HepG2 (cell line): Measurements from ENCODE around the gene CAPN7. TPM values are rescaled to one million over a fixed set of nuclear protein-coding genes. Genes with fewer than 3 reads are reported as not detected.

ENCODE experiments used
- ATAC-seq: fragments of 200-7000 bp; cut with Tn5 transposase; 3 replicates; pipeline ENCODE4 v1.9.1; 2020; ENCODE audit warnings: mild to moderate bottlenecking, moderate library complexity
- BruUV-seq: library from RNA; stranded (reverse); fragments of 400-500 nt; replicated peaks from 2 replicates; lab custom pipeline; 2021; lab: Mats Ljungman, UMichigan
- CTCF ChIA-PET: fragments of 300-600 bp; formaldehyde crosslinking; extraction: SDS; loops from one replicate; lab custom pipeline; 2021; ENCODE audit warnings: low total read pairs, inconsistent platforms, low intra/inter-chr PET ratio; lab: Yijun Ruan, JAX
- POLR2A ChIA-PET: fragments of 350-600 bp; sonication (Branson Sonifier 250); formaldehyde crosslinking; loops from one replicate; lab custom pipeline; 2020; ENCODE audit warnings: antibody characterized with exemption, inconsistent platforms; lab: Yijun Ruan, JAX
- DNase-seq: peaks from one replicate; pipeline ENCODE4 v3.0.0-alpha.2; 2015; ENCODE audit warnings: low spot score
- FAIRE-seq: peaks from 3 replicates; lab custom pipeline; 2011; peaks lifted over from hg19 to GRCh38; lab: Jason Lieb, UNC
- H2AFZ ChIP-seq: one replicate; pipeline ENCODE4 v1.6.1; 2011; ENCODE audit warnings: low read length, inconsistent platforms
- H3K27ac ChIP-seq: fragments of 300-600 bp; 3 replicates; pipeline ENCODE4 v1.8.0; 2011; ENCODE audit warnings: mixed run types, mild to moderate bottlenecking, mixed read lengths, low read length, inconsistent platforms; ENCODE audit not compliant: insufficient read depth; ENCODE audit errors: extremely low read length
- H3K27me3 ChIP-seq, 2 experiments: fragments of 200-600 bp in 1 of 2; 2 replicates in 1 of 2; 3 replicates in 1 of 2; pipeline versions ENCODE4 v1.6.0 to v1.8.0; 2011; ENCODE audit warnings: low read length in 2 of 2, mild to moderate bottlenecking in 2 of 2, moderate library complexity in 2 of 2, inconsistent platforms in 1 of 2; ENCODE audit not compliant: insufficient read depth in 2 of 2, control insufficient read depth in 1 of 2
- H3K36me3 ChIP-seq, 2 experiments: fragments of 200-600 bp in 1 of 2; replicated peaks in 1 of 2; 2 replicates in 1 of 2; 3 replicates in 1 of 2; pipeline versions ENCODE4 v1.5.1 to v1.8.0; 2011; ENCODE audit warnings: low read length in 2 of 2, inconsistent platforms in 1 of 2; ENCODE audit not compliant: insufficient read depth in 2 of 2, control insufficient read depth in 1 of 2
- H3K4me1 ChIP-seq: 2 replicates; pipeline ENCODE4 v1.5.1; 2012; ENCODE audit warnings: low read length, inconsistent platforms; ENCODE audit not compliant: insufficient read depth
- H3K4me2 ChIP-seq: 2 replicates; pipeline ENCODE4 v1.6.0; 2011; ENCODE audit warnings: low read depth, low read length, inconsistent platforms
- H3K4me3 ChIP-seq, 3 experiments: fragments of 200-600 bp in 1 of 3; sonication (generic), shearing (Covaris generic) in 1 of 3; replicated peaks in 1 of 3; 2 replicates each; pipeline ENCODE4 v1.5.1; 2011 to 2016; ENCODE audit warnings: low read length in 3 of 3, inconsistent platforms in 2 of 3, low read depth in 2 of 3, mild to moderate bottlenecking in 2 of 3, control low read depth in 1 of 3, mixed read lengths in 1 of 3; ENCODE audit not compliant: insufficient read depth in 1 of 3
- H3K79me2 ChIP-seq: one replicate; pipeline ENCODE4 v1.6.1; 2011; ENCODE audit warnings: low read length, inconsistent platforms; ENCODE audit not compliant: insufficient read depth
- H3K9ac ChIP-seq: 2 replicates; pipeline ENCODE4 v1.6.0; 2011; ENCODE audit warnings: mild to moderate bottlenecking, low read depth, low read length, inconsistent platforms; ENCODE audit not compliant: insufficient read depth
- H3K9me3 ChIP-seq: 2 replicates; pipeline ENCODE4 v1.5.1; 2012; ENCODE audit warnings: mild to moderate bottlenecking, low read length
- H4K20me1 ChIP-seq: 2 replicates; pipeline ENCODE4 v1.6.0; 2011; ENCODE audit warnings: inconsistent platforms, mild to moderate bottlenecking, low read length, moderate library complexity; ENCODE audit not compliant: insufficient read depth
- ISX ChIP-seq: sonication (generic); formaldehyde crosslinking; conservative IDR thresholded peaks from 2 replicates; pipeline ENCODE4 v1.5.0; 2020; ENCODE audit warnings: missing genetic modification reagents
- JUNB ChIP-seq: sonication (generic); formaldehyde crosslinking; IDR thresholded peaks from 2 replicates; pipeline ENCODE4 v1.8.0; 2022; ENCODE audit warnings: missing genetic modification reagents, mild to moderate bottlenecking, borderline replicate concordance
- PCBP1 ChIP-seq: fragments of 200-400 bp; formaldehyde crosslinking; IDR thresholded peaks from 2 replicates; pipeline ENCODE4 v1.6.1; 2017; ENCODE audit warnings: mild to moderate bottlenecking, low read depth, low read length, borderline replicate concordance
- REST ChIP-seq, 2 experiments: IDR thresholded peaks; 2 replicates each; pipeline ENCODE4 v1.6.1; 2011 to 2012; ENCODE audit warnings: low read length in 2 of 2, borderline replicate concordance in 1 of 2, low read depth in 1 of 2, mild to moderate bottlenecking in 1 of 2, moderate library complexity in 1 of 2
- ZNF780A ChIP-seq: sonication (generic); formaldehyde crosslinking; IDR thresholded peaks from 2 replicates; pipeline ENCODE4 v1.8.0; 2022; ENCODE audit warnings: mild to moderate bottlenecking, missing genetic modification reagents, moderate library complexity
- WGBS: methylation state at CpG from one replicate; pipeline ENCODE4 v1.1.6; 2017; ENCODE audit warnings: low lambda C conversion rate; 5-methylcytosine and 5-hydroxymethylcytosine counted together
- in situ Hi-C: cut with HindIII; loops from 2 replicates; pipeline ENCODE4 v1.10.0; 2017; ENCODE audit warnings: low pct_unique_long_range_greater_than_20kb; ENCODE audit not compliant: extremely low pct_ligation_motif_present
- intact Hi-C: fragments of 100-400 bp; cut with micrococcal nuclease; formaldehyde crosslinking; loops from one replicate; pipeline ENCODE4 v1.10.0; 2022; ENCODE audit not compliant: unreplicated experiment
- polyA plus RNA-seq, 8 experiments: library from polyadenylated mRNA; depleted of rRNA in 3 of 8; stranded (reverse) in 7 of 8; unstranded in 1 of 8; fragments of >200 nt; fragmentation: Illumina TruSeq in 4 of 8; extraction: Trizol in 4 of 8; gene quantifications; 2 replicates each; pipeline versions ENCODE4 v1.2.1 to v1.2.3, GENCODE V29; 2011 to 2016; ENCODE audit warnings: low read depth in 4 of 8, missing spikeins in 1 of 8, mixed read lengths in 1 of 8; ENCODE audit not compliant: insufficient read depth in 1 of 8
- total RNA-seq, 5 experiments: library from RNA; depleted of rRNA; stranded (reverse); fragments of >200 nt; fragmentation: Illumina TruSeq; extraction: Trizol; gene quantifications; 2 replicates each; pipeline ENCODE4 v1.2.3, GENCODE V29; 2016; ENCODE audit warnings: low read depth in 1 of 5
- TF ChIP-seq, protein P1 (sequence below): sonication (generic); formaldehyde crosslinking; IDR thresholded peaks from 2 replicates; pipeline ENCODE4 v1.4.0; 2020; ENCODE audit warnings: missing genetic modification reagents, mild to moderate bottlenecking, borderline replicate concordance

CAPN7 gene
- total and polyA plus RNA-seq, 2 of the 13 experiments (the other 11 are each of a cell fraction or from before 2014, with no cell fraction given), result 16.7 to 36.8 TPM

DNA sequence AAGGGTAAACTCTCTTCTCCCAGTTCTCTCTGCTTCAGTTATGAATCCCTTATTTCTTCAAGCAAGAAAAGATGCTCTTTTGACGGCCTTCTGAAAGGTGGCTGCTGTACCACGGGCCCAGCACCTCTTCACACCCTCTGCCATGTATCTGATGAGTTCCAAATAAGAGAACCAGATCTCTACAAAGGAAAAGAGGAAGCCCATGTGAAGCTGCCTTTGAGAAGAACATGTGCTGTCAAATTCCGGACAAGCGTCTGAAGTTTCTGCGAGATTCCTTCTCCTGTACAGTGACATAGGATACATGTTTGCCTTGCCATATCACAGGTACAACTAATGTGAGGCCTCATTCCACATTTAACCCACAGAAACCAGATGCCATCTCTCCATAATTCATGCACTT lies 67.2 kb downstream of the CAPN7 start (continued):
- no peak for TF ChIP-seq REST (IDR thresholded peaks at IDR 0.05; ENCODE audit: borderline replicate concordance in 1 of 2, low read depth in 1 of 2, low read length in 2 of 2)

GRCh38 chr3:15276028-15276724 lies 70.1 kb downstream of the CAPN7 start:
- Histone ChIP-seq H3K4me2 (no peak overlapping the region), H4K20me1 (no peaks in the 10 kb centered on the region), H3K36me3 (no peaks in the 10 kb centered on the region), H3K9me3 (no peaks in the 10 kb centered on the region), H3K9ac (no peak overlapping the region), H2AFZ (no peak overlapping the region), H3K4me3 (no peak overlapping the region), H3K4me1 (no peaks in the 10 kb centered on the region), H3K79me2 (no peaks in the 10 kb centered on the region), H3K27me3 (peaks cover 2% of the 10 kb centered on the region in 2 experiments; a peak in 1 of 5 replicates), H3K27ac (no peak overlapping the region)
- no TSS peak for BruUV-seq
- FAIRE-seq, result no peak
- WGBS, result 81% methylated on average over 3 of the region's 11 CpGs
- in situ Hi-C loops (no loop called here), intact Hi-C loops (no loop called here)
- CTCF ChIA-PET, result no interaction called here
- POLR2A ChIA-PET, result no interaction called here
- ATAC-seq, result no peak
- TF ChIP-seq, protein P1, sequence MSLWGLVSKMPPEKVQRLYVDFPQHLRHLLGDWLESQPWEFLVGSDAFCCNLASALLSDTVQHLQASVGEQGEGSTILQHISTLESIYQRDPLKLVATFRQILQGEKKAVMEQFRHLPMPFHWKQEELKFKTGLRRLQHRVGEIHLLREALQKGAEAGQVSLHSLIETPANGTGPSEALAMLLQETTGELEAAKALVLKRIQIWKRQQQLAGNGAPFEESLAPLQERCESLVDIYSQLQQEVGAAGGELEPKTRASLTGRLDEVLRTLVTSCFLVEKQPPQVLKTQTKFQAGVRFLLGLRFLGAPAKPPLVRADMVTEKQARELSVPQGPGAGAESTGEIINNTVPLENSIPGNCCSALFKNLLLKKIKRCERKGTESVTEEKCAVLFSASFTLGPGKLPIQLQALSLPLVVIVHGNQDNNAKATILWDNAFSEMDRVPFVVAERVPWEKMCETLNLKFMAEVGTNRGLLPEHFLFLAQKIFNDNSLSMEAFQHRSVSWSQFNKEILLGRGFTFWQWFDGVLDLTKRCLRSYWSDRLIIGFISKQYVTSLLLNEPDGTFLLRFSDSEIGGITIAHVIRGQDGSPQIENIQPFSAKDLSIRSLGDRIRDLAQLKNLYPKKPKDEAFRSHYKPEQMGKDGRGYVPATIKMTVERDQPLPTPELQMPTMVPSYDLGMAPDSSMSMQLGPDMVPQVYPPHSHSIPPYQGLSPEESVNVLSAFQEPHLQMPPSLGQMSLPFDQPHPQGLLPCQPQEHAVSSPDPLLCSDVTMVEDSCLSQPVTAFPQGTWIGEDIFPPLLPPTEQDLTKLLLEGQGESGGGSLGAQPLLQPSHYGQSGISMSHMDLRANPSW, result no peak
- TF ChIP-seq ZNF780A (CRISPR knock-in tag), result no peak
- TF ChIP-seq ISX, result no peak
- no peak for TF ChIP-seq JUNB
- no peak for TF ChIP-seq PCBP1
- DNase-seq, result no peak
